PC-9 (cell line): ENCODE measurements around the gene PIK3R5. TPM values are rescaled to one million over a fixed set of nuclear protein-coding genes. Genes with fewer than 3 reads are reported as not detected.

Experiments used
- BruUV-seq: library from RNA; stranded (reverse); fragments of 400-500 nt; replicated peaks from 2 replicates; lab custom pipeline; 2021; lab: Mats Ljungman, UMichigan
- CTCF ChIA-PET: fragments of 300-600 bp; sonication (Branson Sonifier 250); formaldehyde crosslinking; loops from one replicate; lab custom pipeline; 2022; ENCODE audit warnings: antibody characterized with exemption; lab: Charles Lee
- POLR2A ChIA-PET: fragments of 300-600 bp; sonication (Branson Sonifier 250); formaldehyde crosslinking; loops from one replicate; lab custom pipeline; 2022; ENCODE audit warnings: antibody characterized with exemption; ENCODE audit not compliant: unreplicated experiment; lab: Charles Lee
- DNase-seq, 2 experiments: peaks; one replicate each; pipeline versions ENCODE4 v3.0.0 to v3.0.0-alpha.2; 2015 to 2022; ENCODE audit warnings: mixed read lengths in 1 of 2
- H2AFZ ChIP-seq: fragments of 200-600 bp; sonication (generic); 2 replicates; pipeline ENCODE4 v1.8.1; 2017; ENCODE audit warnings: antibody characterized with exemption
- H3F3A ChIP-seq: fragments of 200-600 bp; sonication (generic); 2 replicates; pipeline ENCODE4 v1.8.1; 2017; ENCODE audit warnings: antibody characterized with exemption, mild to moderate bottlenecking, low read depth; ENCODE audit not compliant: insufficient read depth
- H3K27ac ChIP-seq: fragments of 200-600 bp; sonication (generic); 2 replicates; pipeline ENCODE4 v1.6.1; 2016; ENCODE audit warnings: mixed run types
- H3K27me3 ChIP-seq: fragments of 200-600 bp; sonication (generic); 2 replicates; pipeline ENCODE4 v1.6.1; 2016; ENCODE audit warnings: low read depth, mixed run types; ENCODE audit not compliant: insufficient read depth
- H3K36me3 ChIP-seq: fragments of 200-600 bp; sonication (generic); 2 replicates; pipeline ENCODE4 v1.6.1; 2016; ENCODE audit warnings: low read depth, mixed run types
- H3K4me1 ChIP-seq: fragments of 200-600 bp; sonication (generic); replicated peaks from 2 replicates; pipeline ENCODE4 v1.6.1; 2016; ENCODE audit warnings: mixed run types; ENCODE audit not compliant: insufficient read depth
- H3K4me2 ChIP-seq: fragments of 200-600 bp; sonication (generic); 2 replicates; pipeline ENCODE4 v1.6.1; 2017; ENCODE audit warnings: mixed run types
- H3K4me3 ChIP-seq: fragments of 200-600 bp; sonication (generic); 2 replicates; pipeline ENCODE4 v1.6.1; 2016; ENCODE audit warnings: mixed run types
- H3K79me2 ChIP-seq: fragments of 200-600 bp; sonication (generic); 2 replicates; pipeline ENCODE4 v1.6.1; 2017; ENCODE audit warnings: low read depth, mixed run types
- H3K9me2 ChIP-seq: fragments of 200-600 bp; sonication (generic); 2 replicates; pipeline ENCODE4 v1.8.1; 2017; ENCODE audit warnings: mild to moderate bottlenecking; ENCODE audit not compliant: insufficient read depth
- H3K9me3 ChIP-seq: fragments of 200-600 bp; sonication (generic); 2 replicates; pipeline ENCODE4 v1.8.1; 2016; ENCODE audit warnings: low read depth; ENCODE audit not compliant: insufficient read depth
- H4K20me1 ChIP-seq: fragments of 200-600 bp; sonication (generic); 2 replicates; pipeline ENCODE4 v1.8.1; 2017; ENCODE audit not compliant: insufficient read depth
- EZH2 ChIP-seq: fragments of 200-600 bp; sonication (generic); IDR thresholded peaks from 2 replicates; pipeline ENCODE4 v1.8.0; 2017; ENCODE audit warnings: antibody characterized with exemption, low read depth
- intact Hi-C: fragments of 100-400 bp; cut with micrococcal nuclease; formaldehyde crosslinking; loops from one replicate; pipeline ENCODE4 v1.10.0; 2022; ENCODE audit not compliant: unreplicated experiment
- total RNA-seq: library from RNA; stranded (reverse); gene quantifications from 2 replicates; pipeline ENCODE4 v1.2.3, GENCODE V29; 2021
- TF ChIP-seq, protein P1 (sequence below): fragments of 200-600 bp; sonication (generic); conservative IDR thresholded peaks from 2 replicates; pipeline ENCODE4 v1.6.1; 2017; ENCODE audit warnings: mixed run types, antibody characterized with exemption, mild to moderate bottlenecking, moderate library complexity

PIK3R5 gene
- total RNA-seq, 1 experiment from 2014 or later: not detected

DNA sequence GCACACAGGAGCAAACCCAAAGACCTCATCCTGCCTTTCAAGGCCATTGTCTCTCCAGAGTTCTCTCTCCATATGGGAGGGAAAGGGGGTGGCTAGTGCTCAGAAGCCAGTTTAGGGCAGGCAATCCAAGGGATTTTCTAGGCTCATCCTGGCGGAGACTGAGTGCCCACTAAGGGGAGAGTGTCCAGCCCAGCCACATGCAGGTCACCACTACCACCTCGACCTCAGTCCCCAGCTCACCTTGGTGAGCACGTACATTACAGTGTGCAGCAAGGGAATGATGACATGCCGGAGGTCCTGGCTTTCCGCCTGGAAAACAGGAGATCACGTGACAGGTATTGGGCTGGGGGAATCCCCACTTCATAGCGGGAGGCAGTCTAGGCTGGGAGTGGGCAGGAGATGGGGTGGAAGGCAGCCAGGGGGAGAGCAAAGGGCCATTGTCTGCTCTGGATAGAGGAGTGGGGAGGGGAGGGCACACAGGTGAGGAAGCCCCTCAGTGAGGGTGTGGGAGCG is 127.9 kb downstream of the PIK3R5 start:
- TF ChIP-seq, protein P1, sequence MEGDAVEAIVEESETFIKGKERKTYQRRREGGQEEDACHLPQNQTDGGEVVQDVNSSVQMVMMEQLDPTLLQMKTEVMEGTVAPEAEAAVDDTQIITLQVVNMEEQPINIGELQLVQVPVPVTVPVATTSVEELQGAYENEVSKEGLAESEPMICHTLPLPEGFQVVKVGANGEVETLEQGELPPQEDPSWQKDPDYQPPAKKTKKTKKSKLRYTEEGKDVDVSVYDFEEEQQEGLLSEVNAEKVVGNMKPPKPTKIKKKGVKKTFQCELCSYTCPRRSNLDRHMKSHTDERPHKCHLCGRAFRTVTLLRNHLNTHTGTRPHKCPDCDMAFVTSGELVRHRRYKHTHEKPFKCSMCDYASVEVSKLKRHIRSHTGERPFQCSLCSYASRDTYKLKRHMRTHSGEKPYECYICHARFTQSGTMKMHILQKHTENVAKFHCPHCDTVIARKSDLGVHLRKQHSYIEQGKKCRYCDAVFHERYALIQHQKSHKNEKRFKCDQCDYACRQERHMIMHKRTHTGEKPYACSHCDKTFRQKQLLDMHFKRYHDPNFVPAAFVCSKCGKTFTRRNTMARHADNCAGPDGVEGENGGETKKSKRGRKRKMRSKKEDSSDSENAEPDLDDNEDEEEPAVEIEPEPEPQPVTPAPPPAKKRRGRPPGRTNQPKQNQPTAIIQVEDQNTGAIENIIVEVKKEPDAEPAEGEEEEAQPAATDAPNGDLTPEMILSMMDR: no peak
- TF ChIP-seq EZH2: no peak
- Histone ChIP-seq H3F3A (no peaks in the 10 kb centered on the region), H3K9me3 (no peaks in the 10 kb centered on the region), H2AFZ (no peak overlapping the region), H4K20me1 (no peaks in the 10 kb centered on the region), H3K9me2 (no peaks in the 10 kb centered on the region), H3K4me1 (no peaks in the 10 kb centered on the region), H3K27ac (no peak overlapping the region), H3K4me2 (no peak overlapping the region), H3K79me2 (no peaks in the 10 kb centered on the region), H3K36me3 (no peaks in the 10 kb centered on the region), H3K4me3 (no peak overlapping the region), H3K27me3 (peaks cover 37% of the 10 kb centered on the region)
- intact Hi-C loops: no loop called here
- DNase-seq: no peak
- ChIA-PET POLR2A (no interaction called here), CTCF (no interaction called here)
- no TSS peak for BruUV-seq

- POLR2A ChIA-PET: no interaction called here
Measured at GRCh38 chr17:8836821-8837562, 128.5 kb downstream of the PIK3R5 start.

GRCh38 chr17:8835631-8836364 is 129.7 kb downstream of the PIK3R5 start:
- DNase-seq: no peak
- no peaks in the 10 kb centered on the region for H3K9me3 ChIP-seq
- no peaks in the 10 kb centered on the region for H3K36me3 ChIP-seq
- TF ChIP-seq, protein P1: no peak
- TF ChIP-seq EZH2: no peak
- H3K79me2 ChIP-seq: no peaks in the 10 kb centered on the region
- no peak overlapping the region for H3K27ac ChIP-seq
- peaks cover 24% of the 10 kb centered on the region for H3K27me3 ChIP-seq
- no peaks in the 10 kb centered on the region for H4K20me1 ChIP-seq
- H3K4me2 ChIP-seq: no peak overlapping the region
- ChIA-PET POLR2A (no interaction called here), CTCF (no interaction called here)
- no peaks in the 10 kb centered on the region for H3K9me2 ChIP-seq
- H2AFZ ChIP-seq: no peak overlapping the region
- H3F3A ChIP-seq: no peaks in the 10 kb centered on the region
- intact Hi-C loops: no loop called here
- H3K4me3 ChIP-seq: no peak overlapping the region
- H3K4me1 ChIP-seq: no peaks in the 10 kb centered on the region
- no TSS peak for BruUV-seq

More at GRCh38 chr17:8836821-8837562, 128.5 kb downstream of the PIK3R5 start:
- intact Hi-C loops: no loop called here
- no TSS peak for BruUV-seq
- Histone ChIP-seq H3K27me3 (peaks cover 32% of the 10 kb centered on the region), H2AFZ (no peak overlapping the region), H3K4me2 (no peak overlapping the region), H4K20me1 (no peaks in the 10 kb centered on the region), H3K4me3 (no peak overlapping the region), H3K4me1 (no peaks in the 10 kb centered on the region), H3K9me3 (no peaks in the 10 kb centered on the region), H3K36me3 (no peaks in the 10 kb centered on the region), H3K79me2 (no peaks in the 10 kb centered on the region), H3K27ac (no peak overlapping the region), H3K9me2 (no peaks in the 10 kb centered on the region), H3F3A (no peaks in the 10 kb centered on the region)
- no peak for DNase-seq
- CTCF ChIA-PET: no interaction called here
- TF ChIP-seq, protein P1: no peak
- no peak for TF ChIP-seq EZH2
